ENCODE results near the gene DNAJC3.

GRCh38 chr13:95726876-95727275, 49.9 kb downstream of the DNAJC3 start:
- TF ChIP-seq CTCF (IDR thresholded peaks at IDR 0.05) (no peak), MXI1 (IDR thresholded peaks at IDR 0.05; ENCODE audit: low read depth, low read length) (no peak), NFIC (IDR thresholded peaks at IDR 0.05; ENCODE audit: borderline replicate concordance) (no peak), SMC3 (IDR thresholded peaks at IDR 0.05; ENCODE audit: low read depth, low read length) (no peak), SIN3A (IDR thresholded peaks at IDR 0.05; ENCODE audit: borderline replicate concordance, low read depth, low read length) (no peak), CHD2 (IDR thresholded peaks at IDR 0.05; ENCODE audit: low read length, partially characterized antibody) (no peak), RXRA (IDR thresholded peaks at IDR 0.05; ENCODE audit: borderline replicate concordance, low read depth) (no peak), TAF1 (IDR thresholded peaks at IDR 0.05; ENCODE audit: borderline replicate concordance, low read depth, low read length) (no peak), TEAD4 (IDR thresholded peaks at IDR 0.05; ENCODE audit: borderline replicate concordance, insufficient read depth) (no peak), RAD21 (IDR thresholded peaks at IDR 0.05; ENCODE audit: low read length) (no peak), EP300 (IDR thresholded peaks at IDR 0.05; ENCODE audit: borderline replicate concordance in 1 of 2, low read depth in 1 of 2, low read length in 1 of 2) (no peak), GABPA (IDR thresholded peaks at IDR 0.05; ENCODE audit: low read depth) (no peak)
